T-cell (primary cell): ENCODE data around the gene GK. TPM values are rescaled to one million over a fixed set of nuclear protein-coding genes. Genes with fewer than 3 reads are reported as not detected.

Source experiments
- ATAC-seq, 4 experiments: fragments of 200-7000 bp in 3 of 4; fragments of 150-1000 bp in 1 of 4; cut with Tn5 transposase; replicated peaks in 1 of 4; 1 replicate in 3 of 4; 2 replicates in 1 of 4; pipeline ENCODE4 v1.10.0; 2021; ENCODE audit warnings: moderate library complexity in 3 of 4, mild to moderate bottlenecking in 2 of 4, moderate number of reproducible peaks in 1 of 4
- CTCF ChIA-PET, 2 donors: fragments of 300-600 bp; sonication (Branson Sonifier 250); formaldehyde crosslinking; loops; one replicate each; lab custom pipeline; 2022; ENCODE audit warnings: antibody characterized with exemption in 2 of 2; lab: Charles Lee
- POLR2A ChIA-PET, 2 donors: fragments of 300-600 bp; sonication (Branson Sonifier 250); formaldehyde crosslinking; loops; one replicate each; lab custom pipeline; 2022; ENCODE audit warnings: antibody characterized with exemption in 2 of 2; lab: Charles Lee
- DNase-seq, 35 experiments: peaks; one replicate each; pipeline versions ENCODE4 v3.0.0 to v3.0.0-alpha.2; 2013 to 2023
- H3K27ac ChIP-seq: one replicate; pipeline ENCODE4 v1.5.1; 2013; ENCODE audit warnings: low read length
- H3K27me3 ChIP-seq, 2 experiments: replicated peaks in 1 of 2; 1 replicate in 1 of 2; 2 replicates in 1 of 2; pipeline versions ENCODE4 v1.6.1 to v1.7.0; 2013; ENCODE audit warnings: low read length in 1 of 2, mixed read lengths in 1 of 2; ENCODE audit not compliant: control insufficient read depth in 2 of 2, insufficient read depth in 2 of 2; ENCODE audit errors: extremely low read depth in 1 of 2
- H3K36me3 ChIP-seq, 2 donors: 1 replicate in 1 of 2; 2 replicates in 1 of 2; pipeline versions ENCODE4 v1.6.1 to v1.7.0; 2013; ENCODE audit warnings: low read length in 1 of 2; ENCODE audit not compliant: control insufficient read depth in 2 of 2, insufficient read depth in 1 of 2; ENCODE audit errors: extremely low read depth in 1 of 2
- H3K4me1 ChIP-seq, 2 experiments: 1 replicate in 1 of 2; 2 replicates in 1 of 2; pipeline versions ENCODE4 v1.6.1 to v1.7.0; 2013; ENCODE audit warnings: low read length in 2 of 2, mixed read lengths in 1 of 2; ENCODE audit not compliant: insufficient read depth in 2 of 2, control insufficient read depth in 1 of 2; ENCODE audit errors: extremely low read depth in 1 of 2
- H3K4me3 ChIP-seq, 2 donors: 1 replicate in 1 of 2; 2 replicates in 1 of 2; pipeline versions ENCODE4 v1.5.1 to v1.7.0; 2013; ENCODE audit warnings: mild to moderate bottlenecking in 2 of 2, low read length in 1 of 2, moderate library complexity in 1 of 2; ENCODE audit not compliant: control insufficient read depth in 1 of 2; ENCODE audit errors: extremely low read depth in 1 of 2
- H3K9me3 ChIP-seq: 2 replicates; pipeline ENCODE4 v1.7.0; 2013
- H3K27ac Mint-ChIP-seq, 2 donors: one replicate each; pipeline ENCODE4 v1.8.0; 2020 to 2021; ENCODE audit warnings: mild to moderate bottlenecking in 2 of 2, mixed read lengths in 2 of 2
- H3K27me3 Mint-ChIP-seq, 2 donors: one replicate each; pipeline ENCODE4 v1.8.0; 2021 to 2022; ENCODE audit warnings: mixed read lengths in 2 of 2
- H3K36me3 Mint-ChIP-seq: one replicate; pipeline ENCODE4 v1.8.0; 2021; ENCODE audit warnings: mixed read lengths
- H3K4me1 Mint-ChIP-seq, 3 donors: one replicate each; pipeline ENCODE4 v1.8.0; 2020 to 2022; ENCODE audit warnings: mixed read lengths in 3 of 3, mild to moderate bottlenecking in 1 of 3
- H3K4me3 Mint-ChIP-seq, 3 donors: one replicate each; pipeline ENCODE4 v1.8.0; 2020 to 2022; ENCODE audit warnings: mild to moderate bottlenecking in 3 of 3, mixed read lengths in 3 of 3, moderate library complexity in 3 of 3
- H3K9me3 Mint-ChIP-seq, 3 donors: one replicate each; pipeline ENCODE4 v1.8.0; 2020 to 2022; ENCODE audit warnings: mixed read lengths in 3 of 3
- WGBS: methylation state at CpG from one replicate; pipeline ENCODE4 v1.1.5; 2013; ENCODE audit warnings: missing lambda C conversion rate; ENCODE audit not compliant: insufficient coverage; 5-methylcytosine and 5-hydroxymethylcytosine counted together
- total RNA-seq, 35 experiments: library from RNA in 6 of 35; stranded (reverse) in 6 of 35; fragments of 120-200 nt in 1 of 35; gene quantifications; one replicate each; pipeline versions ENCODE4 v1.2.1 to v1.2.4 and lab custom pipeline; 2013 to 2026

GK gene
- total RNA-seq (1 to 10 TPM; 3.1 to 6.8 (median 5.3) TPM), total RNA-seq (lab: John Stamatoyannopoulos, UW) (4.8 to 102 (median 14.4) reads per million in 29 experiments)
- total RNA-seq (2013), result 6.0 TPM

GRCh38 chrX:30653415-30654131 is at the start of gene GK:
Gene GK, plus strand, starts transcription at chrX:30653423. Its CDS starts 115 bp downstream, at chrX:30653538.
- Mint-ChIP-seq H3K4me3 (peak within 1 kb of the TSS; percentile 85 to 88 (median 86)), H3K27ac (peak within 1 kb of the TSS; percentile 85 to 90), H3K36me3 (no peaks in the 10 kb centered on the region), H3K4me1 (peaks cover 5 to 45% (median 36%) of the 10 kb centered on the region in 3 donors), H3K9me3 (no peaks in the 10 kb centered on the region), H3K27me3 (no peaks in the 10 kb centered on the region)
- peaks cover 0 to 12% of the 10 kb centered on the region in 2 experiments for H3K4me1 ChIP-seq
- POLR2A ChIA-PET, result interaction anchor here in 1 of 2 donors (0.6 kb wide), 1 partner anchor 11 kb away, joined by 6 read pairs; no protein-coding TSS in a partner anchor
- H3K27me3 ChIP-seq, result no peaks in the 10 kb centered on the region
- no peaks in the 10 kb centered on the region for H3K9me3 ChIP-seq
- H3K36me3 ChIP-seq, result no peaks in the 10 kb centered on the region
- peak within 1 kb of the TSS; percentile 79 to 84 for H3K4me3 ChIP-seq
- ATAC-seq (peak in 2 of 4 experiments; percentile 2 to 17), DNase-seq (peak in 20 of 35 experiments; percentile 0 to 32 (median 6))
- H3K27ac ChIP-seq, result peak within 1 kb of the TSS; percentile 72
- WGBS, result 0% methylated on average over 4 of the region's 53 CpGs
- CTCF ChIA-PET, result no interaction called here

- Mint-ChIP-seq H3K9me3 (no peaks in the 10 kb centered on the region), H3K27ac (no peak overlapping the region), H3K27me3 (peaks cover 0 to 6% of the 10 kb centered on the region in 2 donors), H3K36me3 (no peaks in the 10 kb centered on the region), H3K4me3 (no peak overlapping the region), H3K4me1 (no peaks in the 10 kb centered on the region)
- ATAC-seq (no peak), DNase-seq (no peak)
- Histone ChIP-seq H3K4me1 (no peaks in the 10 kb centered on the region), H3K27ac (no peak overlapping the region), H3K27me3 (no peaks in the 10 kb centered on the region), H3K9me3 (no peaks in the 10 kb centered on the region), H3K36me3 (no peaks in the 10 kb centered on the region), H3K4me3 (no peak overlapping the region)
- no CpG with 5 or more reads among the region's 1 CpG for WGBS
- CTCF ChIA-PET, result no interaction called here
- POLR2A ChIA-PET, result no interaction called here
These were observed 46.1 kb upstream of the GK start for GRCh38 chrX:30607155-30607554.

GRCh38 chrX:30610026-30610425 is 43.2 kb upstream of the GK start:
- ChIA-PET CTCF (no interaction called here), POLR2A (no interaction called here)
- Histone ChIP-seq H3K9me3 (no peaks in the 10 kb centered on the region), H3K36me3 (no peaks in the 10 kb centered on the region), H3K4me1 (no peaks in the 10 kb centered on the region), H3K27ac (no peak overlapping the region), H3K27me3 (no peaks in the 10 kb centered on the region), H3K4me3 (no peak overlapping the region)
- H3K27me3 Mint-ChIP-seq, result peaks cover 0 to 1% of the 10 kb centered on the region in 2 donors
- no peak overlapping the region for H3K27ac Mint-ChIP-seq
- no peaks in the 10 kb centered on the region for H3K36me3 Mint-ChIP-seq
- no peak overlapping the region for H3K4me3 Mint-ChIP-seq
- no peak for ATAC-seq
- no peaks in the 10 kb centered on the region for H3K9me3 Mint-ChIP-seq
- DNase-seq, result no peak
- WGBS, result no CpG with 5 or more reads among the region's 2 CpGs
- H3K4me1 Mint-ChIP-seq, result no peaks in the 10 kb centered on the region

GRCh38 chrX:30612250-30612655 is 41.0 kb upstream of the GK start:
- no peaks in the 10 kb centered on the region for H3K4me1 Mint-ChIP-seq
- no peak overlapping the region for H3K27ac ChIP-seq
- H3K36me3 ChIP-seq, result no peaks in the 10 kb centered on the region
- no peak overlapping the region for H3K4me3 ChIP-seq
- WGBS, result no CpG with 5 or more reads among the region's 6 CpGs
- H3K4me3 Mint-ChIP-seq, result no peak overlapping the region
- H3K36me3 Mint-ChIP-seq, result no peaks in the 10 kb centered on the region
- no peak for ATAC-seq
- CTCF ChIA-PET, result no interaction called here
- DNase-seq, result no peak
- H3K4me1 ChIP-seq, result no peaks in the 10 kb centered on the region
- no peak overlapping the region for H3K27ac Mint-ChIP-seq
- no peaks in the 10 kb centered on the region for H3K27me3 Mint-ChIP-seq
- H3K9me3 Mint-ChIP-seq, result peaks cover 0 to 4% (median 3%) of the 10 kb centered on the region in 3 donors
- H3K27me3 ChIP-seq, result no peaks in the 10 kb centered on the region
- POLR2A ChIA-PET, result no interaction called here
- H3K9me3 ChIP-seq, result no peaks in the 10 kb centered on the region

- WGBS, result no CpG with 5 or more reads among the region's 5 CpGs
- ATAC-seq (no peak), DNase-seq (no peak)
- Mint-ChIP-seq H3K36me3 (no peaks in the 10 kb centered on the region), H3K27ac (no peak overlapping the region), H3K9me3 (peaks cover 0 to 4% (median 3%) of the 10 kb centered on the region in 3 donors), H3K4me1 (no peaks in the 10 kb centered on the region), H3K4me3 (no peak overlapping the region), H3K27me3 (no peaks in the 10 kb centered on the region)
- H3K9me3 ChIP-seq, result no peaks in the 10 kb centered on the region
- H3K36me3 ChIP-seq, result no peaks in the 10 kb centered on the region
- POLR2A ChIA-PET, result interaction anchor here in 1 of 2 donors (0.6 kb wide), 1 partner anchor 17 kb away, joined by 4 read pairs; no protein-coding TSS in a partner anchor
- H3K4me1 ChIP-seq, result no peaks in the 10 kb centered on the region
- H3K27ac ChIP-seq, result no peak overlapping the region
- no peaks in the 10 kb centered on the region for H3K27me3 ChIP-seq
- CTCF ChIA-PET, result no interaction called here
- no peak overlapping the region for H3K4me3 ChIP-seq
These were observed 39.5 kb upstream of the GK start for GRCh38 chrX:30613721-30614120.

GRCh38 chrX:30615229-30615628 is 38.0 kb upstream of the GK start:
- no peak for DNase-seq
- POLR2A ChIA-PET, result no interaction called here
- Histone ChIP-seq H3K27me3 (no peaks in the 10 kb centered on the region), H3K4me1 (no peaks in the 10 kb centered on the region), H3K27ac (no peak overlapping the region), H3K4me3 (no peak overlapping the region), H3K36me3 (no peaks in the 10 kb centered on the region), H3K9me3 (no peaks in the 10 kb centered on the region)
- Mint-ChIP-seq H3K27me3 (peaks cover 0 to 3% of the 10 kb centered on the region in 2 donors), H3K4me3 (no peak overlapping the region), H3K9me3 (peaks cover 0 to 4% (median 3%) of the 10 kb centered on the region in 3 donors), H3K27ac (no peak overlapping the region), H3K4me1 (no peaks in the 10 kb centered on the region), H3K36me3 (no peaks in the 10 kb centered on the region)
- no peak for ATAC-seq
- CTCF ChIA-PET, result no interaction called here
- no CpG with 5 or more reads among the region's 4 CpGs for WGBS
